ENCODE data around the gene PCGF6. TPM values are rescaled to one million over a fixed set of nuclear protein-coding genes. Genes with fewer than 3 reads are reported as not detected.
A peak's percentile ranks its signal among the peaks of the same experiment; 100 is the strongest.

Gene PCGF6
- total and polyA plus RNA-seq, 7 experiments from 2014 or later, result 4.3 to 12.0 (median 6.8) TPM

DNA sequence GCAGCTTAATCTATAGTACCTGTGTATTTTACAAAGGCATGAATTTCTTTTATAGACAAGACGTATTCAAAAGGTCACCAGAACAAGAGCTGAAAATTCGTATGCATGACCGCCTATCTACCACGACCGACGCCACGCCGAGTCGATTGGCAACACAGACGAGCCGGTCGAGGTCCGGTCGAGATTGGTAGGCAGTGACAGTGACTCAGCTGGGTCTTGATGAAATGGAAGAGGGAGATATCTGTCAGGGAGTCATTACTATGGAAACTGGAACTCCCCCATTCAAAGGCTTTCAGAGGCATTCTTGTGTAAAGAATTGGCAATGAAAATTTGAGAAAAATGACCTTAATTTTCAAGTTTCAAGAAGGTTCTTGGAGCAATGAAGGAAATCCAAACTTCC lies 43.2 kb upstream of the PCGF6 start:
- H3K4me3 Mint-ChIP-seq, result peak overlapping the region in 9 of 10 donors; percentile 63 to 99 (median 75)
- no peaks in the 10 kb centered on the region for H3K9me3 Mint-ChIP-seq
- Histone ChIP-seq H3K4me3 (ENCODE audit: low read length) (no peak overlapping the region), H3K27me3 (ENCODE audit: control insufficient read depth in 2 of 2, insufficient read depth in 2 of 2, low read length in 2 of 2) (no peaks in the 10 kb centered on the region), H3K4me1 (ENCODE audit: control insufficient read depth in 2 of 2, insufficient read depth in 2 of 2, low read length in 2 of 2) (peaks cover 25 to 33% of the 10 kb centered on the region in 2 donors), H3K27ac (ENCODE audit: low read depth, low read length) (no peak overlapping the region), H3K36me3 (ENCODE audit: control insufficient read depth in 2 of 3, insufficient read depth in 3 of 3, low read length in 3 of 3) (peaks cover 4 to 44% (median 8%) of the 10 kb centered on the region in 3 experiments), H3K9me3 (ENCODE audit: control insufficient read depth in 2 of 3, low read length in 3 of 3) (no peaks in the 10 kb centered on the region)
- peaks cover 38 to 64% (median 55%) of the 10 kb centered on the region in 7 donors for H3K4me1 Mint-ChIP-seq
- H3K27ac Mint-ChIP-seq, result peak overlapping the region in 5 of 9 donors; percentile 16 to 80 (median 62)
- peaks cover 0 to 14% (median 5%) of the 10 kb centered on the region in 5 donors for H3K36me3 Mint-ChIP-seq
- no peak for DNase-seq
- no peaks in the 10 kb centered on the region for H3K27me3 Mint-ChIP-seq
- intact Hi-C loops (cut with micrococcal nuclease), result loop anchor here in 1 of 2 donors (10.0 kb wide), 1 partner anchor 871 kb away; the partner anchor contains the start of gene GSTO2
- POLR2A ChIA-PET, result interaction anchor here (3.5 kb wide), 1 partner anchor 26 kb away, joined by 24 read pairs; the partner anchor contains the start of gene TAF5
- CTCF ChIA-PET, result interaction anchor here (0.9 kb wide), 1 partner anchor 1555 kb away, joined by 3 read pairs; no protein-coding TSS in a partner anchor
- no peak for ATAC-seq

- H3K27ac ChIP-seq (ENCODE audit: low read depth, low read length), result no peak overlapping the region
- Mint-ChIP-seq H3K9me3 (no peaks in the 10 kb centered on the region), H3K4me1 (no peaks in the 10 kb centered on the region), H3K4me3 (no peak overlapping the region), H3K27ac (no peak overlapping the region), H3K36me3 (peaks cover 0 to 24% (median 6%) of the 10 kb centered on the region in 5 donors), H3K27me3 (no peaks in the 10 kb centered on the region)
- H3K27me3 ChIP-seq (ENCODE audit: control insufficient read depth in 2 of 2, insufficient read depth in 2 of 2, low read length in 2 of 2), result no peaks in the 10 kb centered on the region
- intact Hi-C loops (cut with micrococcal nuclease), result no loop called here
- H3K4me3 ChIP-seq (ENCODE audit: low read length), result no peak overlapping the region
- ChIA-PET CTCF (interaction anchor here (0.6 kb wide), 1 partner anchor 303 kb away, joined by 3 read pairs; no protein-coding TSS in a partner anchor), POLR2A (interaction anchor here (0.6 to 1.5 kb wide), 2 partner anchors 14 to 449 kb away, joined by 4 to 6 read pairs; partner anchors contain the start of gene TAF5)
- DNase-seq, result no peak
- no peak for ATAC-seq
- H3K4me1 ChIP-seq (ENCODE audit: control insufficient read depth in 2 of 2, insufficient read depth in 2 of 2, low read length in 2 of 2), result no peaks in the 10 kb centered on the region
- H3K9me3 ChIP-seq (ENCODE audit: control insufficient read depth in 2 of 3, low read length in 3 of 3), result no peaks in the 10 kb centered on the region
- H3K36me3 ChIP-seq (ENCODE audit: control insufficient read depth in 2 of 3, insufficient read depth in 3 of 3, low read length in 3 of 3), result peaks cover 4 to 36% (median 8%) of the 10 kb centered on the region in 3 experiments
Observed at GRCh38 chr10:103382769-103383168, 31.8 kb upstream of the PCGF6 start.

- Histone ChIP-seq H3K4me1 (ENCODE audit: control insufficient read depth in 2 of 2, insufficient read depth in 2 of 2, low read length in 2 of 2) (peaks cover 4 to 13% of the 10 kb centered on the region in 2 donors), H3K4me3 (ENCODE audit: low read length) (no peak overlapping the region), H3K9me3 (ENCODE audit: control insufficient read depth in 2 of 3, low read length in 3 of 3) (no peaks in the 10 kb centered on the region), H3K27me3 (ENCODE audit: control insufficient read depth in 2 of 2, insufficient read depth in 2 of 2, low read length in 2 of 2) (no peaks in the 10 kb centered on the region), H3K27ac (ENCODE audit: low read depth, low read length) (no peak overlapping the region), H3K36me3 (ENCODE audit: control insufficient read depth in 2 of 3, insufficient read depth in 3 of 3, low read length in 3 of 3) (peaks cover 0 to 24% (median 0%) of the 10 kb centered on the region in 3 experiments)
- ChIA-PET POLR2A (interaction anchor here (0.6 to 1.5 kb wide), 2 partner anchors 22 to 208 kb away, joined by 3 to 4 read pairs; partner anchors contain the start of genes ATP5MK and PDCD11), CTCF (no interaction called here)
- Mint-ChIP-seq H3K4me1 (peaks cover 14 to 46% (median 30%) of the 10 kb centered on the region in 7 donors), H3K9me3 (no peaks in the 10 kb centered on the region), H3K36me3 (peaks cover 7 to 21% (median 16%) of the 10 kb centered on the region in 5 donors), H3K27me3 (no peaks in the 10 kb centered on the region), H3K4me3 (peak overlapping the region in 3 of 10 donors; percentile 34 to 67 (median 36)), H3K27ac (peak overlapping the region in 6 of 9 donors; percentile 6 to 88 (median 41))
- ATAC-seq, result no peak
- intact Hi-C loops (cut with micrococcal nuclease), result no loop called here
- DNase-seq, result peak in 2 of 9 donors; percentile 21 to 30
Observed at GRCh38 chr10:103374263-103374662, 23.3 kb upstream of the PCGF6 start.

GRCh38 chr10:103373544-103373943 lies 22.6 kb upstream of the PCGF6 start:
- ChIA-PET POLR2A (interaction anchor here (0.6 kb wide), 1 partner anchor 74 kb away, joined by 4 read pairs; no protein-coding TSS in a partner anchor), CTCF (interaction anchor here (0.6 kb wide), 1 partner anchor 500 kb away, joined by 4 read pairs; no protein-coding TSS in a partner anchor)
- Histone ChIP-seq H3K4me3 (ENCODE audit: low read length) (no peak overlapping the region), H3K36me3 (ENCODE audit: control insufficient read depth in 2 of 3, insufficient read depth in 3 of 3, low read length in 3 of 3) (peaks cover 0 to 21% (median 0%) of the 10 kb centered on the region in 3 experiments), H3K27me3 (ENCODE audit: control insufficient read depth in 2 of 2, insufficient read depth in 2 of 2, low read length in 2 of 2) (no peaks in the 10 kb centered on the region), H3K27ac (ENCODE audit: low read depth, low read length) (no peak overlapping the region), H3K4me1 (ENCODE audit: control insufficient read depth in 2 of 2, insufficient read depth in 2 of 2, low read length in 2 of 2) (peaks cover 4 to 17% of the 10 kb centered on the region in 2 donors), H3K9me3 (ENCODE audit: control insufficient read depth in 2 of 3, low read length in 3 of 3) (no peaks in the 10 kb centered on the region)
- H3K4me1 Mint-ChIP-seq, result peaks cover 17 to 49% (median 32%) of the 10 kb centered on the region in 7 donors
- H3K4me3 Mint-ChIP-seq, result peak overlapping the region in 8 of 10 donors; percentile 2 to 67 (median 10)
- H3K27ac Mint-ChIP-seq, result peak overlapping the region; percentile 14 to 88 (median 66)
- H3K9me3 Mint-ChIP-seq, result no peaks in the 10 kb centered on the region
- ATAC-seq (no peak), DNase-seq (peak in 2 of 9 donors; percentile 10 to 21)
- intact Hi-C loops (cut with micrococcal nuclease), result no loop called here
- peaks cover 7 to 18% (median 15%) of the 10 kb centered on the region in 5 donors for H3K36me3 Mint-ChIP-seq
- no peaks in the 10 kb centered on the region for H3K27me3 Mint-ChIP-seq

- no peaks in the 10 kb centered on the region for H3K27me3 ChIP-seq (ENCODE audit: control insufficient read depth in 2 of 2, insufficient read depth in 2 of 2, low read length in 2 of 2)
- Mint-ChIP-seq H3K36me3 (peaks cover 0 to 9% (median 4%) of the 10 kb centered on the region in 5 donors), H3K4me1 (peaks cover 0 to 35% (median 23%) of the 10 kb centered on the region in 7 donors), H3K4me3 (peak within 1 kb of the TSS; percentile 92 to 99 (median 96)), H3K9me3 (peaks cover 0 to 2% (median 0%) of the 10 kb centered on the region in 11 donors), H3K27ac (peak within 1 kb of the TSS; percentile 84 to 98 (median 94)), H3K27me3 (no peaks in the 10 kb centered on the region)
- ATAC-seq (peak; percentile 88), DNase-seq (peak; percentile 70 to 94 (median 90))
- no peaks in the 10 kb centered on the region for H3K9me3 ChIP-seq (ENCODE audit: control insufficient read depth in 2 of 3, low read length in 3 of 3)
- H3K36me3 ChIP-seq (ENCODE audit: control insufficient read depth in 2 of 3, insufficient read depth in 3 of 3, low read length in 3 of 3), result peaks cover 0 to 7% (median 0%) of the 10 kb centered on the region in 3 experiments
- H3K4me1 ChIP-seq (ENCODE audit: control insufficient read depth in 2 of 2, insufficient read depth in 2 of 2, low read length in 2 of 2), result peaks cover 4 to 11% of the 10 kb centered on the region in 2 donors
- intact Hi-C loops (cut with micrococcal nuclease), result loop anchor here (1.0 to 10.0 kb wide), 18 partner anchors 17 to 1236 kb away; partner anchors contain the start of genes ACTR1A (in 2 of the 2), ATP5MK (in 2 of the 2), CNNM2 (in 2 of the 2) and PCGF6 (in 2 of the 2)
- peak within 1 kb of the TSS; percentile 58 for H3K4me3 ChIP-seq (ENCODE audit: low read length)
- CTCF ChIA-PET, result no interaction called here
- H3K27ac ChIP-seq (ENCODE audit: low read depth, low read length), result peak within 1 kb of the TSS; percentile 77
- POLR2A ChIA-PET, result interaction anchor here (0.9 to 4.1 kb wide), 7 partner anchors 14 to 864 kb away, joined by 3 to 24 read pairs (median 4); partner anchors contain the start of genes ATP5MK, NT5C2, PCGF6 and PDCD11
Observed at GRCh38 chr10:103367782-103368518, 17.0 kb upstream of the PCGF6 start, which contains the start of gene TAF5. TSS of gene TAF5 (plus strand) at chr10:103367976. CDS start at chr10:103367990, 14 bp downstream.

DNA sequence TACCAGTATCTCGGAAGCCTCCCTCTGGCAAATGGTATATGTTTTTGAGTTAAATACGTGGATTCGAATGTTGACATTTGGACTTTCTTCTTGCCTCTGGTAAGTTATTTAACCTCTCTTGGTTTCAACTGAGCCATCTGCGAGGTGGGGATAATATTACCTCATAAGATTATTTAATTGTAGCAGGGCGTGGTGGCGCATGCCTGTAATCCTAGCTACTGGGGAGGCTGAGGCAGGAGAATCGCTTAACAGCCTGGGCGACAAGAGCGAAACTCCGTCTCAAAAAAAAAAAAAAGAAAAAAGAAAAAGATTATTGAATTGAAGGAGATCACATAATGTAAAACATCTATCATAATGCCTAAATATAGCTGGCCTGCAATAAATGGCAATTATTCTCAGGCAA lies 16.4 kb upstream of the PCGF6 start:
- Mint-ChIP-seq H3K4me1 (peaks cover 0 to 35% (median 23%) of the 10 kb centered on the region in 7 donors), H3K4me3 (peak overlapping the region; percentile 91 to 99 (median 94)), H3K36me3 (peaks cover 0 to 9% (median 4%) of the 10 kb centered on the region in 5 donors), H3K27me3 (no peaks in the 10 kb centered on the region), H3K27ac (peak overlapping the region; percentile 78 to 98 (median 89)), H3K9me3 (peaks cover 0 to 2% (median 0%) of the 10 kb centered on the region in 11 donors)
- CTCF ChIA-PET, result no interaction called here
- peaks cover 0 to 7% (median 0%) of the 10 kb centered on the region in 3 experiments for H3K36me3 ChIP-seq (ENCODE audit: control insufficient read depth in 2 of 3, insufficient read depth in 3 of 3, low read length in 3 of 3)
- peak overlapping the region; percentile 77 for H3K27ac ChIP-seq (ENCODE audit: low read depth, low read length)
- no peaks in the 10 kb centered on the region for H3K9me3 ChIP-seq (ENCODE audit: control insufficient read depth in 2 of 3, low read length in 3 of 3)
- POLR2A ChIA-PET, result interaction anchor here (0.6 to 4.1 kb wide), 5 partner anchors 10 to 174 kb away, joined by 3 to 24 read pairs (median 4); partner anchors contain the start of genes ATP5MK, NT5C2, PCGF6 and PDCD11
- H3K4me1 ChIP-seq (ENCODE audit: control insufficient read depth in 2 of 2, insufficient read depth in 2 of 2, low read length in 2 of 2), result peaks cover 4 to 11% of the 10 kb centered on the region in 2 donors
- intact Hi-C loops (cut with micrococcal nuclease), result loop anchor here (1.0 to 10.0 kb wide), 14 partner anchors 16 to 1235 kb away; partner anchors contain the start of genes ACTR1A (in 2 of the 2), PCGF6 (in 2 of the 2), PPRC1 (in 2 of the 2) and STN1 (in 2 of the 2)
- ATAC-seq (no peak), DNase-seq (peak in 1 of 9 donors; percentile 14)
- H3K4me3 ChIP-seq (ENCODE audit: low read length), result peak overlapping the region; percentile 58
- H3K27me3 ChIP-seq (ENCODE audit: control insufficient read depth in 2 of 2, insufficient read depth in 2 of 2, low read length in 2 of 2), result no peaks in the 10 kb centered on the region

All from naive thymus-derived CD4-positive, alpha-beta T cell (primary cell).